Common myeloid progenitor, CD34-positive (primary cell): ENCODE measurements around the gene SLC16A10.

Experiments
- CTCF ChIA-PET: fragments of 350-600 bp; sonication (Branson Sonifier 250); formaldehyde crosslinking; loops from one replicate; lab custom pipeline; 2021; ENCODE audit warnings: antibody characterized with exemption; lab: Charles Lee
- POLR2A ChIA-PET: fragments of 350-600 bp; sonication (Branson Sonifier 250); formaldehyde crosslinking; loops from one replicate; lab custom pipeline; 2021; ENCODE audit warnings: antibody characterized with exemption; lab: Charles Lee
- DNase-seq, 3 donors: peaks; one replicate each; pipeline versions ENCODE4 v3.0.0 to v3.0.0-alpha.2; 2013
- H3K27ac ChIP-seq, 2 experiments: 1 replicate in 1 of 2; 2 replicates in 1 of 2; pipeline ENCODE4 v1.7.0; 2013; ENCODE audit warnings: inconsistent platforms in 2 of 2, low read length in 2 of 2, mild to moderate bottlenecking in 2 of 2, low read depth in 1 of 2, moderate library complexity in 1 of 2; ENCODE audit not compliant: severe bottlenecking in 2 of 2, insufficient read depth in 1 of 2, poor library complexity in 1 of 2
- H3K27me3 ChIP-seq, 5 experiments: replicated peaks in 2 of 5; 1 replicate in 3 of 5; 2 replicates in 2 of 5; pipeline versions ENCODE4 v1.6.1 to v1.7.0; 2013; ENCODE audit warnings: low read length in 4 of 5, mild to moderate bottlenecking in 2 of 5, moderate library complexity in 2 of 5, inconsistent platforms in 1 of 5; ENCODE audit not compliant: insufficient read depth in 5 of 5, control insufficient read depth in 4 of 5
- H3K36me3 ChIP-seq, 4 experiments: 1 replicate in 2 of 4; 2 replicates in 2 of 4; pipeline versions ENCODE4 v1.6.1 to v1.7.0; 2013; ENCODE audit warnings: low read length in 3 of 4, control low read depth in 1 of 4, mild to moderate bottlenecking in 1 of 4; ENCODE audit not compliant: control insufficient read depth in 4 of 4, insufficient read depth in 4 of 4
- H3K4me1 ChIP-seq, 4 experiments: 1 replicate in 3 of 4; 2 replicates in 1 of 4; pipeline versions ENCODE4 v1.6.1 to v1.7.1; 2013; ENCODE audit warnings: low read length in 3 of 4, mild to moderate bottlenecking in 3 of 4, control low read depth in 1 of 4, inconsistent platforms in 1 of 4, moderate library complexity in 1 of 4; ENCODE audit not compliant: control insufficient read depth in 4 of 4, insufficient read depth in 4 of 4; ENCODE audit errors: control extremely low read depth in 1 of 4
- H3K4me3 ChIP-seq, 7 experiments: 1 replicate in 4 of 7; 2 replicates in 3 of 7; pipeline versions ENCODE4 v1.5.1 to v1.7.0; 2013; ENCODE audit warnings: mild to moderate bottlenecking in 7 of 7, low read length in 6 of 7, moderate library complexity in 6 of 7, inconsistent platforms in 2 of 7, low read depth in 2 of 7, control low read depth in 1 of 7; ENCODE audit not compliant: insufficient read depth in 4 of 7, control insufficient read depth in 1 of 7; ENCODE audit errors: extremely low read depth in 1 of 7
- H3K9me3 ChIP-seq, 5 experiments: 1 replicate in 4 of 5; 2 replicates in 1 of 5; pipeline versions ENCODE4 v1.6.1 to v1.7.1; 2013; ENCODE audit warnings: low read length in 4 of 5, mild to moderate bottlenecking in 2 of 5, inconsistent platforms in 1 of 5, low read depth in 1 of 5, moderate library complexity in 1 of 5; ENCODE audit not compliant: control insufficient read depth in 4 of 5, insufficient read depth in 2 of 5; ENCODE audit errors: control extremely low read depth in 1 of 5
- WGBS: methylation state at CpG from one replicate; pipeline ENCODE4 v1.1.5; 2013; ENCODE audit not compliant: insufficient coverage; 5-methylcytosine and 5-hydroxymethylcytosine counted together

The SLC16A10 gene

GRCh38 chr6:111069382-111070104 is 17.8 kb upstream of the SLC16A10 start:
- ChIA-PET POLR2A (no interaction called here), CTCF (interaction anchor here (1.6 kb wide), 1 partner anchor 10 kb away, joined by 6 read pairs; no protein-coding TSS in a partner anchor)
- no peaks in the 10 kb centered on the region for H3K36me3 ChIP-seq
- H3K27me3 ChIP-seq: peaks cover 0 to 1% (median 0%) of the 10 kb centered on the region in 5 experiments
- no peaks in the 10 kb centered on the region for H3K9me3 ChIP-seq
- DNase-seq: no peak
- no peak overlapping the region for H3K4me3 ChIP-seq
- no peak overlapping the region for H3K27ac ChIP-seq
- 94% methylated on average over 2 of the region's 3 CpGs for WGBS
- peaks cover 0 to 16% (median 12%) of the 10 kb centered on the region in 4 experiments for H3K4me1 ChIP-seq

DNA sequence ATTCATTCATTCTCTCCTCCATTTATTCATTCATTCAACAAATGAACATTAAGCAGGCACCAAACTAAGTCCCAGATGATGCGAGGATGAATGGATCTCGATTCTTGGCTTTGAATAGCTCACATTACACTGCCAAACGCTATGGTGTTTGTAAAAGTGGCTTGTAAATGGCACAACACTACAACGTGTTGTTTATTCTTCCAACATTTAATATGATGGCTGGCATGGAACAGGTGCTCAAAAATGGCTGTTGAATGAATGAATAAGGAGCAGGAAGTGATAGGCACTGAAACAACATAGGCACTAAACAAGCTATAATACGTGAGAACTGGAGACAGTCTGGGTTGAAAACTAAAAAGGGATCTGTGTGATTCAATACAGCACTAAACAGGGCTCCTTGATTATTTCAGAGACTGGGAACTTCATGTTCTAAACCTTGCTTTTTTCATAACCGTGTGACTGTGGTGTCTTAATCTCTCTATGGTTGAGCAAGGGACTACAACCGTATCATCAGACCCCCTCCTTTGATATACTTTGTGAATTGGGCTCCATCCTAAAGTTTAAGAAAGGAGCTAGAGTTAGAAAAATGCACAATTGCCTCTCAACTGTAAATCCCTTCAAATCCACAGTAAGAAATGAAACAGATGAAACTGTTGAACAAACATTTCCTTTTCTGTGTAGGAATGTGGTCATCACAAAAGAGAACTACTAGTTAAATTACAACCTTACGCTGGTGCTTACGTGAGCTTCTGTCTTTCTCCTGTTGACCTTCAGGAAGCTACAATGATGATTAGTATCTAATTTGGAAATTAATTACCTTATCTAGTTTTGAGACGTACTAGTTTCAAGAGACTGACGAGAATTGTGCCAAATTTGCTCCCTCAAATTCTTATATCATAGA is 16.9 kb upstream of the SLC16A10 start:
- H3K9me3 ChIP-seq: no peaks in the 10 kb centered on the region
- 76% methylated on average over 3 of the region's 11 CpGs for WGBS
- no peaks in the 10 kb centered on the region for H3K36me3 ChIP-seq
- peaks cover 0 to 16% (median 12%) of the 10 kb centered on the region in 4 experiments for H3K4me1 ChIP-seq
- CTCF ChIA-PET: interaction anchor here (1.3 kb wide), 1 partner anchor 13 kb away, joined by 6 read pairs; no protein-coding TSS in a partner anchor
- no peak for DNase-seq
- no peak overlapping the region for H3K27ac ChIP-seq
- POLR2A ChIA-PET: no interaction called here
- H3K27me3 ChIP-seq: peaks cover 0 to 1% (median 0%) of the 10 kb centered on the region in 5 experiments
- H3K4me3 ChIP-seq: no peak overlapping the region

DNA sequence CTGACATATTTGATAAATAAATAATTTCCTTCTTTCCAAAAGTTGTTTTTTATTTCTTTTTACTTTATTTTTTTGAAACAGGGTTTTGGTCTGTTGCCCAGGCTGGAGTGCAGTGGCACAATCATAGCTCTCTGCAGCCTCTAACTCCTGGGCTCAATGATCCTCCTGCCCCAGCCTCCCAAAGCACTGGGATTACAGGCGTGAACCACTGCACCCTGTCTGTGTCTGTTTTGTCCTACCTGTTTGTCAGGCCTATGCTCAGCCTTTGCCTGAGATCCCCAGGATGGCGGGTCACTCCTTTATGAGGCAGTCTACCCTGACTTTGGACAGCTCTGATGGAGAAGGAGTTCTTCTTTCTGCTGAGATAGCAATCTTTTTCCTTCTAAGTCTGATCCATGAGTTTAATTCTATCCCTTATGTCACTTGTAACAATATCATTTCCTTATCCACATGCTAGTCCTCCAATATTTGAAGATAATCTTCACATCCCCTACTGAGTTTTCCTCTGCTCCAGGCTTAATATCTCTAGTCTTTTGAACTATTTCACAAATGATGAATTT is 14.4 kb upstream of the SLC16A10 start:
- no peak overlapping the region for H3K4me3 ChIP-seq
- ChIA-PET POLR2A (no interaction called here), CTCF (interaction anchor here (1.0 kb wide), 1 partner anchor 26 kb away, joined by 3 read pairs; no protein-coding TSS in a partner anchor)
- no peaks in the 10 kb centered on the region for H3K36me3 ChIP-seq
- H3K27ac ChIP-seq: no peak overlapping the region
- no CpG with 5 or more reads among the region's 2 CpGs for WGBS
- H3K4me1 ChIP-seq: peaks cover 0 to 8% (median 2%) of the 10 kb centered on the region in 4 experiments
- H3K27me3 ChIP-seq: peaks cover 0 to 1% (median 0%) of the 10 kb centered on the region in 5 experiments
- H3K9me3 ChIP-seq: no peaks in the 10 kb centered on the region
- DNase-seq: no peak

- peaks cover 0 to 8% (median 2%) of the 10 kb centered on the region in 4 experiments for H3K4me1 ChIP-seq
- POLR2A ChIA-PET: interaction anchor here (0.6 kb wide), 1 partner anchor 998 kb away, joined by 11 read pairs; no protein-coding TSS in a partner anchor
- no peaks in the 10 kb centered on the region for H3K9me3 ChIP-seq
- DNase-seq: no peak
- H3K36me3 ChIP-seq: no peaks in the 10 kb centered on the region
- peaks cover 0 to 1% (median 0%) of the 10 kb centered on the region in 5 experiments for H3K27me3 ChIP-seq
- no peak overlapping the region for H3K4me3 ChIP-seq
- CTCF ChIA-PET: interaction anchor here (1.0 kb wide), 1 partner anchor 136 kb away, joined by 3 read pairs; no protein-coding TSS in a partner anchor
- H3K27ac ChIP-seq: no peak overlapping the region
These were observed 13.0 kb upstream of the SLC16A10 start for GRCh38 chr6:111074311-111074710.

GRCh38 chr6:111076024-111076695 is 11.1 kb upstream of the SLC16A10 start:
- Histone ChIP-seq H3K4me3 (no peak overlapping the region), H3K9me3 (no peaks in the 10 kb centered on the region), H3K27ac (no peak overlapping the region), H3K27me3 (no peaks in the 10 kb centered on the region), H3K4me1 (peaks cover 0 to 8% (median 0%) of the 10 kb centered on the region in 4 experiments), H3K36me3 (no peaks in the 10 kb centered on the region)
- no peak for DNase-seq
- 73% methylated on average over 3 of the region's 5 CpGs for WGBS
- ChIA-PET POLR2A (no interaction called here), CTCF (interaction anchor here (2.0 kb wide), 1 partner anchor 18 kb away, joined by 6 read pairs; no protein-coding TSS in a partner anchor)

- H3K9me3 ChIP-seq: no peaks in the 10 kb centered on the region
- ChIA-PET CTCF (no interaction called here), POLR2A (no interaction called here)
- H3K36me3 ChIP-seq: no peaks in the 10 kb centered on the region
- H3K27me3 ChIP-seq: peaks cover 0 to 3% (median 0%) of the 10 kb centered on the region in 5 experiments
- peaks cover 0 to 7% (median 0%) of the 10 kb centered on the region in 4 experiments for H3K4me1 ChIP-seq
- 77% methylated on average over 4 of the region's 5 CpGs for WGBS
- H3K27ac ChIP-seq: no peak overlapping the region
- no peak overlapping the region for H3K4me3 ChIP-seq
- DNase-seq: no peak
These were observed 6.6 kb upstream of the SLC16A10 start for GRCh38 chr6:111080698-111081097.
